Neural cell (in vitro differentiated cells): ENCODE measurements around the gene TLR9. TPM values are rescaled to one million over a fixed set of nuclear protein-coding genes. Genes with fewer than 3 reads are reported as not detected.

Experiments
- H2AFZ ChIP-seq: fragments of 200-600, 300-800 bp; sonication (generic), shearing (Covaris generic); 2 replicates; pipeline ENCODE4 v1.6.0; 2014; ENCODE audit warnings: low read depth, mild to moderate bottlenecking, antibody characterized with exemption, low read length, moderate library complexity
- H3F3A ChIP-seq: fragments of 200-600 bp; shearing (Covaris generic); 2 replicates; pipeline ENCODE4 v1.6.1; 2016; ENCODE audit warnings: mild to moderate bottlenecking, moderate library complexity, mixed read lengths, antibody characterized with exemption, low read length; ENCODE audit not compliant: insufficient read depth, poor library complexity, severe bottlenecking
- H3K27ac ChIP-seq: fragments of 200-600, 300-800 bp; sonication (generic), shearing (Covaris generic); 2 replicates; pipeline ENCODE4 v1.5.1; 2014; ENCODE audit warnings: mild to moderate bottlenecking, low read length, moderate library complexity
- H3K27me3 ChIP-seq: fragments of 300-800, 200-600 bp; sonication (generic), shearing (Covaris generic); 2 replicates; pipeline ENCODE4 v1.6.0; 2014; ENCODE audit warnings: mild to moderate bottlenecking, low read depth, low read length, moderate library complexity; ENCODE audit not compliant: insufficient read depth
- H3K36me3 ChIP-seq: fragments of 300-800, 200-600 bp; sonication (generic), shearing (Covaris generic); 2 replicates; pipeline ENCODE4 v1.5.1; 2014; ENCODE audit warnings: mild to moderate bottlenecking, antibody characterized with exemption, low read length, moderate library complexity; ENCODE audit not compliant: insufficient read depth
- H3K4me2 ChIP-seq: fragments of 300-800, 200-600 bp; sonication (generic), shearing (Covaris generic); 2 replicates; pipeline ENCODE4 v1.6.0; 2014; ENCODE audit warnings: mild to moderate bottlenecking, low read length
- H3K4me3 ChIP-seq: fragments of 300-800, 200-600 bp; sonication (generic), shearing (Covaris generic); 2 replicates; pipeline ENCODE4 v1.5.1; 2014; ENCODE audit warnings: mild to moderate bottlenecking, low read length, moderate library complexity
- H3K79me2 ChIP-seq: fragments of 200-600 bp; shearing (Covaris generic); replicated peaks from 2 replicates; pipeline ENCODE4 v1.6.0; 2014; ENCODE audit warnings: mild to moderate bottlenecking, low read length, moderate library complexity; ENCODE audit not compliant: insufficient read depth
- H3K9ac ChIP-seq: fragments of 300-800, 200-600 bp; sonication (generic), shearing (Covaris generic); 2 replicates; pipeline ENCODE4 v1.6.1; 2016; ENCODE audit warnings: mild to moderate bottlenecking, low read length, mixed read lengths
- H3K9me2 ChIP-seq: fragments of 200-600 bp; shearing (Covaris generic); 2 replicates; pipeline ENCODE4 v1.6.1; 2016; ENCODE audit warnings: mild to moderate bottlenecking, low read length, mixed read lengths; ENCODE audit not compliant: insufficient read depth
- H3K9me3 ChIP-seq: fragments of 200-600, 300-800 bp; sonication (generic), shearing (Covaris generic); 2 replicates; pipeline ENCODE4 v1.6.1; 2016; ENCODE audit warnings: mild to moderate bottlenecking, mixed run types, low read length, moderate library complexity, mixed read lengths
- H4K20me1 ChIP-seq: fragments of 200-600 bp; shearing (Covaris generic); 2 replicates; pipeline ENCODE4 v1.6.1; 2016; ENCODE audit warnings: mild to moderate bottlenecking, mixed run types; ENCODE audit not compliant: insufficient read depth
- EP300 ChIP-seq: fragments of 450-650 bp; conservative IDR thresholded peaks from 2 replicates; pipeline ENCODE4 v1.6.1; 2014; ENCODE audit warnings: antibody characterized with exemption, mild to moderate bottlenecking, moderate library complexity; ENCODE audit not compliant: poor library complexity, severe bottlenecking
- EZH2 ChIP-seq: fragments of 200-600, 300-800 bp; shearing (Covaris generic), sonication (generic); IDR thresholded peaks from 2 replicates; pipeline ENCODE4 v1.6.1; 2014; ENCODE audit warnings: antibody characterized with exemption, low read length, borderline replicate concordance, mild to moderate bottlenecking; ENCODE audit not compliant: insufficient read depth, poor library complexity, severe bottlenecking
- MXI1 ChIP-seq: fragments of 450-650 bp; conservative IDR thresholded peaks from 2 replicates; pipeline ENCODE4 v1.6.1; 2014; ENCODE audit warnings: antibody characterized with exemption, mild to moderate bottlenecking; ENCODE audit not compliant: poor library complexity, severe bottlenecking
- POLR2AphosphoS5 ChIP-seq: IDR thresholded peaks from 2 replicates; pipeline ENCODE4 v1.6.1; 2012
- RAD21 ChIP-seq: fragments of 450-650 bp; conservative IDR thresholded peaks from 2 replicates; pipeline ENCODE4 v1.6.1; 2014; ENCODE audit warnings: antibody characterized with exemption, mild to moderate bottlenecking, moderate library complexity
- SMC3 ChIP-seq: fragments of 450-650 bp; conservative IDR thresholded peaks from 2 replicates; pipeline ENCODE4 v1.6.1; 2014; ENCODE audit warnings: antibody characterized with exemption, mild to moderate bottlenecking, moderate library complexity; ENCODE audit not compliant: poor library complexity
- TAF1 ChIP-seq: IDR thresholded peaks from 2 replicates; pipeline ENCODE4 v1.6.1; 2012; ENCODE audit warnings: low read depth
- polyA plus RNA-seq: library from polyadenylated mRNA; depleted of rRNA; stranded (reverse); fragments of >200 nt; gene quantifications from 2 replicates; pipeline ENCODE4 v1.2.3, GENCODE V29; 2014
- TF ChIP-seq, protein P1 (sequence below): IDR thresholded peaks from 2 replicates; pipeline ENCODE4 v1.6.1; 2012; ENCODE audit warnings: borderline replicate concordance
- TF ChIP-seq, protein P2 (sequence below): fragments of 450-650 bp; IDR thresholded peaks from 2 replicates; pipeline ENCODE4 v1.5.1; 2014; ENCODE audit warnings: antibody characterized with exemption, mild to moderate bottlenecking, moderate library complexity; ENCODE audit not compliant: poor library complexity, severe bottlenecking

The TLR9 gene
- polyA plus RNA-seq, 1 donor from 2014 or later = not detected

DNA sequence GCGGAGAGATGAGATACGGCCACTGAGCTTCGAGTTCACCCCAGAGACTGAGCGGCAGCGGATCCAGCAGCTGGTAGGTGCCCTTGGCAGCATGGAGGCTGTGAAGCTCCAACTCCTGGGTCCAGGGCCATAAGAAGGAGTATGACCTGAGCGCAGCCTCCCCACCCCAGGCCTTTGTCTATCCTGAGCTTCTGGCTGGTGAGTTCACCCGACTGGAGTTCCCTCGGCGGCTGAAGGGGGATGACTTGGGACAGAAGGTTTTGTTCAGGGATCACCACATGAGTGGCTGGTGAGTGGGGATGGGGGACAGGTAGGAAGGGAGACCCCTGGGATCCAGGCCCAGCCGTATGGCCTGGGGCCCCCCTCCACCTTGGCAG, 22.7 kb upstream of the TLR9 start:
- H3K36me3 ChIP-seq = no peaks in the 10 kb centered on the region
- no peak overlapping the region for H3K4me2 ChIP-seq
- no peaks in the 10 kb centered on the region for H3F3A ChIP-seq
- H4K20me1 ChIP-seq = peaks cover under 1% of the 10 kb centered on the region
- peaks cover 35% of the 10 kb centered on the region for H3K27me3 ChIP-seq
- H3K4me3 ChIP-seq = no peak overlapping the region
- H3K9me2 ChIP-seq = no peaks in the 10 kb centered on the region
- H3K9me3 ChIP-seq = no peaks in the 10 kb centered on the region
- TF ChIP-seq POLR2AphosphoS5 = no peak
- TF ChIP-seq, protein P1, sequence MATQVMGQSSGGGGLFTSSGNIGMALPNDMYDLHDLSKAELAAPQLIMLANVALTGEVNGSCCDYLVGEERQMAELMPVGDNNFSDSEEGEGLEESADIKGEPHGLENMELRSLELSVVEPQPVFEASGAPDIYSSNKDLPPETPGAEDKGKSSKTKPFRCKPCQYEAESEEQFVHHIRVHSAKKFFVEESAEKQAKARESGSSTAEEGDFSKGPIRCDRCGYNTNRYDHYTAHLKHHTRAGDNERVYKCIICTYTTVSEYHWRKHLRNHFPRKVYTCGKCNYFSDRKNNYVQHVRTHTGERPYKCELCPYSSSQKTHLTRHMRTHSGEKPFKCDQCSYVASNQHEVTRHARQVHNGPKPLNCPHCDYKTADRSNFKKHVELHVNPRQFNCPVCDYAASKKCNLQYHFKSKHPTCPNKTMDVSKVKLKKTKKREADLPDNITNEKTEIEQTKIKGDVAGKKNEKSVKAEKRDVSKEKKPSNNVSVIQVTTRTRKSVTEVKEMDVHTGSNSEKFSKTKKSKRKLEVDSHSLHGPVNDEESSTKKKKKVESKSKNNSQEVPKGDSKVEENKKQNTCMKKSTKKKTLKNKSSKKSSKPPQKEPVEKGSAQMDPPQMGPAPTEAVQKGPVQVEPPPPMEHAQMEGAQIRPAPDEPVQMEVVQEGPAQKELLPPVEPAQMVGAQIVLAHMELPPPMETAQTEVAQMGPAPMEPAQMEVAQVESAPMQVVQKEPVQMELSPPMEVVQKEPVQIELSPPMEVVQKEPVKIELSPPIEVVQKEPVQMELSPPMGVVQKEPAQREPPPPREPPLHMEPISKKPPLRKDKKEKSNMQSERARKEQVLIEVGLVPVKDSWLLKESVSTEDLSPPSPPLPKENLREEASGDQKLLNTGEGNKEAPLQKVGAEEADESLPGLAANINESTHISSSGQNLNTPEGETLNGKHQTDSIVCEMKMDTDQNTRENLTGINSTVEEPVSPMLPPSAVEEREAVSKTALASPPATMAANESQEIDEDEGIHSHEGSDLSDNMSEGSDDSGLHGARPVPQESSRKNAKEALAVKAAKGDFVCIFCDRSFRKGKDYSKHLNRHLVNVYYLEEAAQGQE = no peak
- no peak for TF ChIP-seq TAF1
- no peak for TF ChIP-seq SMC3
- no peak for TF ChIP-seq EZH2
- no peak for TF ChIP-seq EP300
- no peak for TF ChIP-seq MXI1
- H2AFZ ChIP-seq = no peak overlapping the region
- H3K27ac ChIP-seq = no peak overlapping the region
- H3K9ac ChIP-seq = no peak overlapping the region
- H3K79me2 ChIP-seq = no peaks in the 10 kb centered on the region

DNA sequence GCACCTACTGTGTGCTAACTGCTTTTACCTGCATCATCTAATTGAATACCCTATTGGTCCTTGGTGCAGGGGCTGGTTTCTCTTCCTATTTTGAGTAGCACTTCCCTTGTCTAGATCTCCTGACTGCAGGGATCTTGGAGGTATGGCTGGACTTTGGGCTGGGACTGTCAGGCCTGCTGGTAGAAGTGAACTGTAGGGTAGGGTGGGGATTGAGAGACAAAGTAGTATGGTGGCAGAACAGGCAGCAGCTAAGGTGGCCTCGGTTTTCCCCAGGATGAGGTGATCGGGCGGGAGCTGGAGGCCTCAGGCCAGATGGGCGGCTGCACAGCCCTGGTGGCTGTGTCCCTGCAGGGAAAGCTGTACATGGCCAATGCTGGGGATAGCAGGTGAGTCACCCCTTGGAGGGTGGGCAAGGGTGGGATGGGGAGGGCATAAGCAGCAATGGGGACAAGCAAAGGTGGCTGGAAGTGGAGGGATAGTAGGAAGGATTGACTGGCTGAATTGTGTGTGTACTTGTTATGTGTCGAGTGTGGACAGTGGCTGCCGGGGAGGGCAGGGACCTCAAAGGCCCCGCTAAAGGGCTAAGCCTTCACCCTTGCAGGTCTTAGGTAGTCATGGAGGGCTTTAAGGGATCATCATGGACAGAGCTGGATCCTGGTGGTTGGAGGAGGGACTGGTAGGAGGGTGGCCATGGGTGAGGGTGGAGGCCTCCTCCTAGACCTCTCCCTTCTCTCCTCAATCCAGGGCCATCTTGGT, 22.1 kb upstream of the TLR9 start:
- Histone ChIP-seq H3K9me2 (no peaks in the 10 kb centered on the region), H3K79me2 (no peaks in the 10 kb centered on the region), H3K27ac (no peak overlapping the region), H3K4me2 (no peak overlapping the region), H3K4me3 (no peak overlapping the region), H3K27me3 (peaks cover 35% of the 10 kb centered on the region), H3K9ac (no peak overlapping the region), H2AFZ (no peak overlapping the region), H3F3A (no peaks in the 10 kb centered on the region), H3K36me3 (no peaks in the 10 kb centered on the region), H3K9me3 (no peaks in the 10 kb centered on the region), H4K20me1 (no peaks in the 10 kb centered on the region)
- TF ChIP-seq EZH2 (no peak), MXI1 (no peak), SMC3 (no peak), TAF1 (no peak), POLR2AphosphoS5 (no peak), EP300 (no peak), RAD21 (no peak)
- TF ChIP-seq, protein P2, sequence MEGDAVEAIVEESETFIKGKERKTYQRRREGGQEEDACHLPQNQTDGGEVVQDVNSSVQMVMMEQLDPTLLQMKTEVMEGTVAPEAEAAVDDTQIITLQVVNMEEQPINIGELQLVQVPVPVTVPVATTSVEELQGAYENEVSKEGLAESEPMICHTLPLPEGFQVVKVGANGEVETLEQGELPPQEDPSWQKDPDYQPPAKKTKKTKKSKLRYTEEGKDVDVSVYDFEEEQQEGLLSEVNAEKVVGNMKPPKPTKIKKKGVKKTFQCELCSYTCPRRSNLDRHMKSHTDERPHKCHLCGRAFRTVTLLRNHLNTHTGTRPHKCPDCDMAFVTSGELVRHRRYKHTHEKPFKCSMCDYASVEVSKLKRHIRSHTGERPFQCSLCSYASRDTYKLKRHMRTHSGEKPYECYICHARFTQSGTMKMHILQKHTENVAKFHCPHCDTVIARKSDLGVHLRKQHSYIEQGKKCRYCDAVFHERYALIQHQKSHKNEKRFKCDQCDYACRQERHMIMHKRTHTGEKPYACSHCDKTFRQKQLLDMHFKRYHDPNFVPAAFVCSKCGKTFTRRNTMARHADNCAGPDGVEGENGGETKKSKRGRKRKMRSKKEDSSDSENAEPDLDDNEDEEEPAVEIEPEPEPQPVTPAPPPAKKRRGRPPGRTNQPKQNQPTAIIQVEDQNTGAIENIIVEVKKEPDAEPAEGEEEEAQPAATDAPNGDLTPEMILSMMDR = no peak
- TF ChIP-seq, protein P1 = no peak
